Stimulated activated CD4-positive, alpha-beta T cell treated with anti-CD3 and anti-CD28 coated beads, Interleukin-15, amount 100 ng/mL, for 24 hours (primary cell): ENCODE data around the gene OXSM.
A peak's percentile ranks its signal among the peaks of the same experiment; 100 is the strongest.

ENCODE experiments used
- DNase-seq: peaks from one replicate; pipeline ENCODE4 v3.0.0-alpha.2; 2020

Gene OXSM

DNA sequence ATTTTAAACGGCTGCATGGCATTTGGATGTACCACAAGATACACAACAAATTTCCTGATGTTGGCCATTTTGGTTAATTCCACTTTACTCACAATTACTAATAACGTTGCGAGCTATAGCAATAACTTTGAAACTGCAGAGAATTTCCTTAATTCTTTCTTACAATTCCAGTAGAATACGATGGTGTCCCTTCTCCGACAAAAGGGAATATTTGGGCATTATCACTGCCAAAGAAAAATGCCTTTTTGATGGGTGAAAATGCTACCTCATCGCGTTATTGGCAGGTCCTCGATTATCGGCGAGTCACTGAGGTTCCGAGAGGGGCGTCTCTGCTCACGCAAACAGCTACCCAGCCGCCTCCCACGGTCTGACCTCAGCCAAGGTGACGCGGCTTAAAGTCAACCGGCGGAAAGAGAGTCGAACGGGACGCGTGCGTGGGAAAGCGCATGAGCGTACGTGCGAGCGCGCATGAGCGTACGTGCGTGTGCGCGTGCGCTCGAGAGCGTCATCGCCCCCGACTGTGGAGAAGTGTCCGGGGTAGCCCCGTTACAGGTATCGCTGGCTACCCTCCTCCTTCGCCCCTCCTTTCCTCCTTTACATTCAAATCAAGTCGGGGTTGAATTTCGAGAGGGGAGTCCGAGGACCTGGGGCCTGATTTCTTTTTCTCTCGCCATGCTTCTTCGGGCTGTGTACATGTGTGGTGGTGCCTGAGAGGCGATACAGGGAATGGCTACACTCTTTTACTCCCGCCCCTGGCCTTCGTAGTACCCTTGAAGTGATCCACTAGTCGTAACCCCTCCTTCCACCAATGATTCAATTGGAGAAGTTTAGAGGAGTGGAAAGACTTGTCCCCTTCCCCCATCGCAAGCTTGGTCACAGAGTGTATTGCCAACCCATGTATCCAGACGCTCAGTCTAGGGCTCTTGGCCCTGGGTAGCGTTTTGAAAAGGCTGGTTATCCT is at the start of gene OXSM:
OXSM (plus strand) TSS at position 495 of the 961 bp plus-strand sequence. CDS start 931 bp downstream, outside the sequence.
- DNase-seq, result peak; percentile 95

GRCh38 chr3:25744470-25744869 is 45.4 kb upstream of the OXSM start:
- no peak for DNase-seq

- DNase-seq, result no peak
Observed at GRCh38 chr3:25747033-25747432, 42.9 kb upstream of the OXSM start.

DNA sequence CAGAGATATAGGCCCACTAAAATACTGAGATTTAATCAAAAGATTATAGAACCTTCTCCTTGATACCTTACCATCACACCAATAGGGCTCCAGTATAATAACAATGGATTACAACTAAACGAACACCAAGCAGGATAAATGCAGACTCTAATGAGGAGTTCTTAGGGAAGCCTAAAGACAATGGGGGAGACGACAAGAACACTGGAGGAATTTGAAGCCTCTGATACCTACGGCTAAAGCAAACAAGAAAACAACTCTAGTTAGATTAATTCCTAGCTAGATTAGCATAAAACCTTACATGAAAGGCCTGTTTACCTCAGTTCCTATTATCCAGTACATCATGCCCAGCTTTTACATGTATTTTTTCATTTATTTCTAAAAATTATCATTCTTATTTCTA is 41.7 kb upstream of the OXSM start:
- no peak for DNase-seq

DNA sequence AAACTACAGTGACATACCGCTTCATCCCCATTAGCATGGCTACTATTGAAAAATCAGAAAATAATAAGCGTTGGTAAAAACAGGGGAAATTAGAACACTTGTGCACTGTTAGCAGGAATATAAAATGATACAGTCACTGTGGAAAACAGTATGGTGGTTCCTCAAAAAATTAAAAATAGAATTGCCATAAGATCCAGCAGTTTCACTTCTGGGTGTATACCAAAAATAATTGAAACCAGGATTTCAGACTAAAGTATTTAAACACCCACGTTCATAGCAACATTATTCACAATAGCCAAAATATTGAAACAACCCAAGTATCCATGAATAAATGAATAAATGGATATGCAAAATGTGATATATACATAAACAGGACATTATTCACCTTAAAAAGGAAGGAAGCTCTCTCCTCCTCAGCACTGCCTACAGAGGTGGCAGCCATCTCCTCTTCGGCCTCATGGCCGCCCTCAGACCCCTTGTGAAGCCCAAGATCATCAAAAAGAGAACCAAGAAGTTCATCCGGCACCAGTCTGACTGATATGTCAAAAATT is 40.8 kb upstream of the OXSM start:
- DNase-seq, result no peak

GRCh38 chr3:25751048-25751447 is 38.8 kb upstream of the OXSM start:
- DNase-seq, result no peak

DNA sequence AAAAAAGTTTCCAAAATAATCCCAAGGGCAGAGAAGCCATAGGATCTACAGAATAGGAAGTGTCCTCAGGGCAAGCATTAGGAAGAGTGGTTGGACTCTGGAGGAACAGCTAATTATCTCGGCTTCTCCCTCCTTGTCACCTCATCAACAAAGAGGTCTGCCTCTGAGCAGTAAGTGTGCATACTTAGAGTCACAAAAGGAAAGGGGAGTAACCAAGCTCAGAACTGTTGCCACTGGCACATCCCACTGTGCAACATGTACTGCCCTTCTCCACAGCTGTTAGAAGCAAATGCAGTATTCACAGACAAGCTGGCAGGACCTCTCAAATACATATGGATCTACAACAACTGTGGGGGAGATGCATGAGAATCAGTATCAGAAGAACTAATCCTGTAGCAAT is 38.2 kb upstream of the OXSM start:
- DNase-seq, result no peak

DNA sequence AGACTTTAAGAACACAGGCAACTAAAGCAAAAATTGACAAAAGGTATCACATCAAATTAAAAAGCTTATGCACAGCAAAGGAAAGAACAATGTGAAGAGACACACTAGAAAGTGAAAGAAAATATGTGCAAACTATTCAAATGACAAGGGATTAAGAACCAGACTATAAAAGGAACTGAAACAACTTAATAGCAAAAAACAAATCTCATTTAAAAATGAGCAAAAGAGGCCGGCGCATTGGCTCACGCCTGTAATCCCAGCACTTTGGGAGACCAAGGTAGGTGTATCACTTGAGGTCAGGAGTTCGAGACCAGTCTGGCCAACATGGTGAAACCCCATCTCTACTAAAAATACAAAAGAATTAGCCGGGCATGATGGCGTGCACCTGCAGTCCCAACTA is 21.0 kb upstream of the OXSM start:
- no peak for DNase-seq

GRCh38 chr3:25775936-25776335 is 14.0 kb upstream of the OXSM start:
- DNase-seq, result no peak

GRCh38 chr3:25780618-25781017 is 9.3 kb upstream of the OXSM start:
- no peak for DNase-seq

- no peak for DNase-seq
Observed at GRCh38 chr3:25781145-25781757, 8.6 kb upstream of the OXSM start.

DNA sequence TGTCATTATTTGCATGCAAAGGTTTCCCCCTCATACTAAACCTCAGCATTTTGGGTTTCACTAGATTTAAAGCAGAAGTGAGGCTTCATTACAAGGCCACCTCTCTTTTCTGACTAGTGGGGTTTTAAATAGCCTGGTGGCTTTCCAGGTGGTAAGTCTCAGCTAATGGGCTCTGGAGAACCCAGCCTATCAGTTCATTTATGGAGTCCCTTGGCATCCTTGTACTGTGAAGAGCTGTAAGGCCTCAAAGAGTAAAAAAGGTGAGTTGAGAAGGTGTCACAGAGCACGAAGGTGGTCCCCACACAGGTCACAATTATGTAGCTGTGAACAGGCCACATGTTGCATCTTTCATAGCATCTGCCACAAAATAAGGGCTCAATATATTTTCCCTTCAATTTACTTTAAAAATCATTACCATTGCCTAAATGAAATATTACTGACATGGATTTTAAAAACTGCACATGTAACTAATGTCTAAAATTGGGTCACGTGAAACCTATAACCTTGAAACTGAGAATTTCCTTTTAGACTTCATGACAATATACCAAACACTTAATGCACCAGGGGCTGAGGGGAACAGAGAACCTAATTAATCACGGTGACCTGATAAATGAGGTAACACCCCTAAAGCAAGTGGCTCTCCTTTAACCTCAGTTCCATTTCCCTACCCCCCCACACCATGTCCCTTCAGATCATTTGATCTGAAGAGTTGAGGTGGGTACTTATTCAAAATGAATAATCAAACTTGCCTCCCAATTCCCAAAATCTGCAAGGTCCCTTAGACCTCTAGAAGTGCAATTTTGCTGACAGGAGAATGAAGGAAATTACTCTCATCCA is 7.9 kb upstream of the OXSM start:
- DNase-seq, result no peak

DNA sequence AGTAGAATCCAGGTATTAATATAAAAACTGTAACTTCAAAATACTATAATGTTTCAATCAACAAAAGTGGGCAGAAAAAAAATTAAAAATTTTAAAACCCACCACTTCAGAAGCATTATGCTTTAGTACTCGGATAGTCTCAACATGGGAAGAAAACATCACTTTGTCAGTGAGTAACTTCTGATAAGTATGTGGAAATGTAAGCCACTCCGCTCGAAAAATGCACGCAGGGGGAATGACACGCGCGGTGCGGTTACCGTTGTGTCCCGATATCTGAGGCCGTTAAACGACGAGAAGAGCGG is 7.3 kb upstream of the OXSM start:
- no peak for DNase-seq

- DNase-seq, result peak; percentile 88
Observed at GRCh38 chr3:25782938-25783660, 6.8 kb upstream of the OXSM start, which contains the start of gene NGLY1. TSS of gene NGLY1 (minus strand) at chr3:25783443. CDS start at chr3:25783390, 53 bp downstream.

GRCh38 chr3:25783661-25784512 is 6.0 kb upstream of the OXSM start:
- peak; percentile 62 for DNase-seq

- no peak for DNase-seq
Observed at GRCh38 chr3:25784971-25785370, 4.9 kb upstream of the OXSM start.

GRCh38 chr3:25785826-25786225 is 4.1 kb upstream of the OXSM start:
- DNase-seq, result no peak

GRCh38 chr3:25787689-25788088 is 2.2 kb upstream of the OXSM start:
- DNase-seq, result no peak

DNA sequence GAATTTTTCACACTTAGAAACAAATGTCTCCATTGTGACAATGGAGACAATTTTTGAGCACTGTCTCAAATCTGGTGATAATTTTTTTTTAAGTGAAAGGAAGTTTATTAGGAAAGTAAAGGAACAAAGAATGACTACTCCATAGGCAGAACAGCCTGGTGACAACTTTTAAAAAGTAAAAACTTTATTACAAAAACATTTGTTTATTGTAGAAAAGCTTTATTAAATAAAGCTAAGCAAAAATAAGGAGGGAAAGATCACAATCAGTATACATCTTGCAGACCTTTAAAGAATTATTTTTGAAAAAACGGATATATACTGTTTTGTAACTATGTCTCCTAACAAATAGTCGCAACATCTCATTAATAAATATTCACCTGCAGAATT is 688 bp upstream of the OXSM start:
- DNase-seq, result no peak

DNA sequence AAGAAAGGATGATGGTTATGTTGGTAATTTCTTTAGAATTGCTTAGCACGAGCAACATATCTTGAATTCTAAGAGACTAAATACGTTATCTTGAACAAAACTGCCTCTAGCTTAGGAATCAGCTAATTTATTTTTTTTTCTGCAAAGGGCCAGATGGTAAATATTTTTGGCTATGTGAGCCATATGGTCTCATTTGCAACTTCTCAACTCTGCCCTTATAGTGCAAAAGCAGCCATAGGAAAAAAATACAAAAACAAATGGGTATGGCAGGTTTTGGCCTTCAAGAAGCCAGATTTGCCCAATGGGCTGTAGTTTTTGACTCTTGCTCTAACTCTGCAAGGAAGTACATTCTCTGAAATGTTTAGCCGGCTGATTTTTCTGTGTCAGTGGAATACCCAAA is 11.9 kb downstream of the OXSM start:
- DNase-seq, result no peak

GRCh38 chr3:25803833-25804232 is 13.9 kb downstream of the OXSM start:
- DNase-seq, result no peak

DNA sequence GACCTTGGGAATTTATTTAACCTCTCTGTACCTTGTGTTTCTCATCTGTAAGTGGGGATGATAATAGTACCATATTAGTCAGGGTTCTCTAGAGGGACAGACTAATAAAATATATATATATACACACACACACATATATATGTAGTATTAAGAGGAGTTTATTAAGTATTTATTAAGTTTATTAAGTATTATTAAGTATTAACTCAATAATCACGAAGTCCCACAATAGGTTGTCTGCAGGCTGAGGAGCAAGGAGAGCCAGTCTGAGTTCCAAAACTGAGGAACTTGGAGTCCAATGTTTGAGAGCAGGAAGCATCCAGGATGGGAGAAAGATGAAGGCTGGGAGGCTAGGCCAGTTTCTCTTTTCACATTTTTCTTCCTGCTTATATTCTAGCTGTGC is 14.8 kb downstream of the OXSM start:
- DNase-seq, result no peak
